Esophagus muscularis mucosa (tissue), 3 donors: ENCODE results near the gene SLC44A5.

Experiments used
- POLR2A ChIP-seq: fragments of 450-650 bp; IDR thresholded peaks from one replicate; pipeline ENCODE4 v1.6.1; 2017; ENCODE audit warnings: antibody characterized with exemption, moderate library complexity, mild to moderate bottlenecking, low read depth
- TF ChIP-seq, protein P1 (sequence below), 3 experiments: fragments of 200-600 bp in 2 of 3; fragments of 450-650 bp in 1 of 3; sonication (generic) in 2 of 3; IDR thresholded peaks; one replicate each; pipeline ENCODE4 v1.5.1; 2017 to 2019; ENCODE audit warnings: antibody characterized with exemption in 3 of 3, mild to moderate bottlenecking in 2 of 3, moderate library complexity in 1 of 3

DNA sequence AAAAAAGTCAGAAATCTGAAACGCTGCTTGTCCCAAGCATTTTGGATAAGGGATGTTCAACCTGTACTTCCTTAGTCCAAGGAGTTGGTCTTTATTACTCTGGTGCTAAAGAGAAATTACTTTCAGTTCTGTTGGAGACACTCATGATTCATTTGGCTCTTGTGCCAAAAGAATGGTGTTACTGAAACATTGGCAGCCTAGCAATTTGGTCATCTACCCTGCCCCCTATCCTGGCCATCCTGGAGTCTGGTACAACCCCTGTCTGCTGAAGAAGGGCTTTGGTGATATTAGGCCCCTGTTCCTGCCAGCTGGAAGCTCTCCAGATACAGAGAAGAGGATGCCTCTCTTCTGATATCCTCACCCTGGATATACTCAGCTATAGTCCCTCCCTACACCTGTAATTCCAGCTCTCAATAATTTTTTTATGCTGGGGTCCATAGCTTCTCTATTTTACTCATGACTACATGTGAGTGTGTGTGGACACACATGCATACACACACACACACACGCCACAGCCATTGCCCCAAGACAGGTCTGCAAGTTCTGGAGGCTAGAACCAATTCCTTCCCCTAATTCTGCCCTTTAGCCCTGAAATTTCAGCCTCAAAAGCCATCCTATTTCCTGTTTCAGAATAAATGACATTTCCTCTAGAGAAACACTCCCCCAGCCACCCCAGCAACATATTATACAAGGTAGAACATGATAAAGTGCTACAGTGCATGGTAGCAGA, 436.7 kb downstream of the SLC44A5 start:
- TF ChIP-seq, protein P1, sequence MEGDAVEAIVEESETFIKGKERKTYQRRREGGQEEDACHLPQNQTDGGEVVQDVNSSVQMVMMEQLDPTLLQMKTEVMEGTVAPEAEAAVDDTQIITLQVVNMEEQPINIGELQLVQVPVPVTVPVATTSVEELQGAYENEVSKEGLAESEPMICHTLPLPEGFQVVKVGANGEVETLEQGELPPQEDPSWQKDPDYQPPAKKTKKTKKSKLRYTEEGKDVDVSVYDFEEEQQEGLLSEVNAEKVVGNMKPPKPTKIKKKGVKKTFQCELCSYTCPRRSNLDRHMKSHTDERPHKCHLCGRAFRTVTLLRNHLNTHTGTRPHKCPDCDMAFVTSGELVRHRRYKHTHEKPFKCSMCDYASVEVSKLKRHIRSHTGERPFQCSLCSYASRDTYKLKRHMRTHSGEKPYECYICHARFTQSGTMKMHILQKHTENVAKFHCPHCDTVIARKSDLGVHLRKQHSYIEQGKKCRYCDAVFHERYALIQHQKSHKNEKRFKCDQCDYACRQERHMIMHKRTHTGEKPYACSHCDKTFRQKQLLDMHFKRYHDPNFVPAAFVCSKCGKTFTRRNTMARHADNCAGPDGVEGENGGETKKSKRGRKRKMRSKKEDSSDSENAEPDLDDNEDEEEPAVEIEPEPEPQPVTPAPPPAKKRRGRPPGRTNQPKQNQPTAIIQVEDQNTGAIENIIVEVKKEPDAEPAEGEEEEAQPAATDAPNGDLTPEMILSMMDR (IDR thresholded peaks at IDR 0.05): no peak
- TF ChIP-seq POLR2A: no peak
